Measurements from ENCODE around the gene DGKH. TPM values are rescaled to one million over a fixed set of nuclear protein-coding genes. Genes with fewer than 3 reads are reported as not detected.

Gene DGKH
- total and polyA plus RNA-seq, 9 of the 15 experiments (the other 6 are each of a cell fraction or from before 2014, with no cell fraction given): 0.38 to 4.4 (median 3.1) TPM

DNA sequence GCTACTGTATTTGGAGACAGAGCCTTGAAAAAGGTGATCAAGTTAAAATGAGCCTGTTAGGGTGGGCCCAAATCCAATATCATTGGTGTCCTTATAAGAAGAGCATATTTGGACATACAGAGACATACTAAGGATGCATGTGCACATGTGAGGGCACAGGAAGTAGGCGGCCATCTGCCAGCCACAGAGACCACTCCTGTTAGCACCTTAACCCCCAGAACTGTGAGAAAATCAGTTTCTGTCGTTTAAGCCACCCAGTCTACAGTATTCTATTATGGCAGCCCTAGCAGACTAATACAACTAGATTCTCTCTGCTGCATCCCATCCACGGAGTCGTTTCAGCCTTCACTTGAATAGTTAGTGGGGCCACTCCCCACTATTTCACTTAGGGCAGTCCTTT, 39.4 kb upstream of the DGKH start:
- no peaks in the 10 kb centered on the region for H4K20me1 ChIP-seq (replicated peaks; ENCODE audit: control insufficient read depth, insufficient read depth, low read length)
- FAIRE-seq (no peak), DNase-seq (ENCODE audit: extremely low read depth in 1 of 4, low spot score in 3 of 4) (no peak), ATAC-seq (no peak)
- 2% methylated on average over 4 of the region's 4 CpGs for WGBS (ENCODE audit: insufficient coverage, low coverage, missing lambda C conversion rate)
- no peaks in the 10 kb centered on the region for H3K9me3 ChIP-seq (replicated peaks; ENCODE audit: control insufficient read depth, insufficient read depth, low read depth, low read length)
- TF ChIP-seq, protein P1, sequence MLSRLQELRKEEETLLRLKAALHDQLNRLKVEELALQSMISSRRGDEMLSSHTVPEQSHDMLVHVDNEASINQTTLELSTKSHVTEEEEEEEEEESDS (CRISPR knock-in tag; IDR thresholded peaks at IDR 0.05): no peak
- TF ChIP-seq ELF1 (tag; IDR thresholded peaks at IDR 0.05) (no peak), HIVEP1 (CRISPR knock-in tag; IDR thresholded peaks at IDR 0.05) (no peak), EHMT2 (IDR thresholded peaks at IDR 0.05) (no peak), ZNF561 (CRISPR knock-in tag; conservative IDR thresholded peaks at IDR 0.05) (no peak), ZNF12 (CRISPR knock-in tag; IDR thresholded peaks at IDR 0.05) (no peak), ZNF76 (CRISPR knock-in tag; IDR thresholded peaks at IDR 0.05; ENCODE audit: borderline replicate concordance) (no peak), GTF2F1 (IDR thresholded peaks at IDR 0.05; ENCODE audit: low read depth, low read length) (no peak), SRSF9 (IDR thresholded peaks at IDR 0.05; ENCODE audit: borderline replicate concordance, low read depth, low read length) (no peak), OTX1 (CRISPR knock-in tag; IDR thresholded peaks at IDR 0.05) (no peak), MECOM (CRISPR knock-in tag; IDR thresholded peaks at IDR 0.05) (no peak), BDP1 (IDR thresholded peaks at IDR 0.05; ENCODE audit: insufficient read depth, insufficient read length) (no peak), ZNF584 (CRISPR knock-in tag; IDR thresholded peaks at IDR 0.05; ENCODE audit: low read depth) (no peak), ZC3H4 (CRISPR knock-in tag; IDR thresholded peaks at IDR 0.05; ENCODE audit: borderline replicate concordance) (no peak), FOXJ2 (tag; IDR thresholded peaks at IDR 0.05) (no peak), U2AF1 (optimal IDR thresholded peaks at IDR 0.05; ENCODE audit: low read depth, low read length) (no peak), ZNF324 (CRISPR knock-in tag; IDR thresholded peaks at IDR 0.05) (no peak), KDM4B (IDR thresholded peaks at IDR 0.05; ENCODE audit: borderline replicate concordance in 2 of 2, low read depth in 1 of 2) (no peak)
- TF ChIP-seq, protein P2, sequence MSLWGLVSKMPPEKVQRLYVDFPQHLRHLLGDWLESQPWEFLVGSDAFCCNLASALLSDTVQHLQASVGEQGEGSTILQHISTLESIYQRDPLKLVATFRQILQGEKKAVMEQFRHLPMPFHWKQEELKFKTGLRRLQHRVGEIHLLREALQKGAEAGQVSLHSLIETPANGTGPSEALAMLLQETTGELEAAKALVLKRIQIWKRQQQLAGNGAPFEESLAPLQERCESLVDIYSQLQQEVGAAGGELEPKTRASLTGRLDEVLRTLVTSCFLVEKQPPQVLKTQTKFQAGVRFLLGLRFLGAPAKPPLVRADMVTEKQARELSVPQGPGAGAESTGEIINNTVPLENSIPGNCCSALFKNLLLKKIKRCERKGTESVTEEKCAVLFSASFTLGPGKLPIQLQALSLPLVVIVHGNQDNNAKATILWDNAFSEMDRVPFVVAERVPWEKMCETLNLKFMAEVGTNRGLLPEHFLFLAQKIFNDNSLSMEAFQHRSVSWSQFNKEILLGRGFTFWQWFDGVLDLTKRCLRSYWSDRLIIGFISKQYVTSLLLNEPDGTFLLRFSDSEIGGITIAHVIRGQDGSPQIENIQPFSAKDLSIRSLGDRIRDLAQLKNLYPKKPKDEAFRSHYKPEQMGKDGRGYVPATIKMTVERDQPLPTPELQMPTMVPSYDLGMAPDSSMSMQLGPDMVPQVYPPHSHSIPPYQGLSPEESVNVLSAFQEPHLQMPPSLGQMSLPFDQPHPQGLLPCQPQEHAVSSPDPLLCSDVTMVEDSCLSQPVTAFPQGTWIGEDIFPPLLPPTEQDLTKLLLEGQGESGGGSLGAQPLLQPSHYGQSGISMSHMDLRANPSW (CRISPR knock-in tag; IDR thresholded peaks at IDR 0.05): no peak
- H3K4me1 ChIP-seq (replicated peaks in 1 of 2; ENCODE audit: control insufficient read depth in 2 of 2, insufficient read depth in 2 of 2, low read length in 2 of 2): peaks cover 3 to 5% of the 10 kb centered on the region in 2 experiments; a peak in 3 of 5 replicates
- in situ Hi-C loops (cut with MboI): no loop called here
- no peak overlapping the region for H3K9ac ChIP-seq (ENCODE audit: insufficient read depth in 1 of 2, low read depth in 2 of 2, low read length in 2 of 2)
- no peak overlapping the region for H3K4me2 ChIP-seq (ENCODE audit: insufficient read depth, low read length)
- ChIA-PET CTCF (ENCODE audit: low intra/inter-chr PET ratio) (no interaction called here), POLR2A (no interaction called here)
- H3K79me2 ChIP-seq (ENCODE audit: control insufficient read depth, insufficient read depth, low read length): no peaks in the 10 kb centered on the region
- no peak overlapping the region for H3K27ac ChIP-seq (ENCODE audit: extremely low read depth, low read depth, low read length)
- BruUV-seq (replicated peaks): no TSS peak
- intact Hi-C loops (cut with micrococcal nuclease): no loop called here
- no peaks in the 10 kb centered on the region for H3K9me1 ChIP-seq (ENCODE audit: control insufficient read depth, insufficient read depth, low read length)
- H3K27me3 ChIP-seq (ENCODE audit: control insufficient read depth in 2 of 2, insufficient read depth in 2 of 2, low read length in 2 of 2): peaks cover 4% of the 10 kb centered on the region in 2 experiments; a peak in 2 of 5 replicates
- H3K4me3 ChIP-seq: no peak overlapping the region
- no peaks in the 10 kb centered on the region for H3K36me3 ChIP-seq (ENCODE audit: control insufficient read depth, insufficient read depth, low read length)
- no peak overlapping the region for H2AFZ ChIP-seq (ENCODE audit: low read depth, low read length)

All from K562 (cell line).